LHCN-M2 (cell line): Measurements from ENCODE around the gene ZCCHC10. TPM values are rescaled to one million over a fixed set of nuclear protein-coding genes. Genes with fewer than 3 reads are reported as not detected.
"Not testable (repeated sequence)": the region's sequence is repeated elsewhere in the genome, so short reads cannot be mapped to it uniquely, and the experiment has no call there.

ENCODE experiments used
- DNase-seq: peaks from one replicate; pipeline ENCODE4 v3.0.0-alpha.2; 2012; ENCODE audit warnings: low read depth
- total RNA-seq: library from RNA; depleted of rRNA; stranded (reverse); fragments of >200 nt; gene quantifications from 2 replicates; pipeline ENCODE4 v1.2.3, GENCODE V29; 2014; rRNA removed

The ZCCHC10 gene
- total RNA-seq, 1 experiment from 2014 or later, result 12.2 TPM

- peak; percentile 38 for DNase-seq
Observed at GRCh38 chr5:132979367-132979940, 46.9 kb downstream of the ZCCHC10 start.

- DNase-seq, result no peak
Observed at GRCh38 chr5:132976852-132977251, 49.5 kb downstream of the ZCCHC10 start.

DNA sequence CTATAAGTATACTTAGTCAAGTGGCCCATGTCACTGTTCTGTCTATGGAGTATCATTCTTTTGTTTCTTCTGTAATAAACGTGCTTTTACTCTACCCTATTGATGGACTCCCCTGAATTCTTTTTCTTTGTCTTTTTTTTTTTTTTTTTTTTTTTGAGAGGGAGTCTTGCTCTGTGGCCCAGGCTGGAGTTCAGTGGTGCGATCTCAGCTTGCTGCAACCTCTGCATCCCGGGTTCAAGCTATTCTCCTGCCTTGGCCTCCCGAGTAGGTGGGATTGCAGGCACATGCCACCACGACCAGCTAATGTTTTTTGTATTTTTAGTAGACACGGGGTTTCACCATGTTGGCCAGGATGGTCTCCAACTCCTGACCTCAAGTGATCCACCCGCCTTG, 53.9 kb downstream of the ZCCHC10 start:
- not testable (repeated sequence) for DNase-seq

GRCh38 chr5:132971483-132972435, 54.6 kb downstream of the ZCCHC10 start:
- no peak for DNase-seq

- DNase-seq, result no peak
Observed at GRCh38 chr5:132965120-132965519, 61.2 kb downstream of the ZCCHC10 start.

DNA sequence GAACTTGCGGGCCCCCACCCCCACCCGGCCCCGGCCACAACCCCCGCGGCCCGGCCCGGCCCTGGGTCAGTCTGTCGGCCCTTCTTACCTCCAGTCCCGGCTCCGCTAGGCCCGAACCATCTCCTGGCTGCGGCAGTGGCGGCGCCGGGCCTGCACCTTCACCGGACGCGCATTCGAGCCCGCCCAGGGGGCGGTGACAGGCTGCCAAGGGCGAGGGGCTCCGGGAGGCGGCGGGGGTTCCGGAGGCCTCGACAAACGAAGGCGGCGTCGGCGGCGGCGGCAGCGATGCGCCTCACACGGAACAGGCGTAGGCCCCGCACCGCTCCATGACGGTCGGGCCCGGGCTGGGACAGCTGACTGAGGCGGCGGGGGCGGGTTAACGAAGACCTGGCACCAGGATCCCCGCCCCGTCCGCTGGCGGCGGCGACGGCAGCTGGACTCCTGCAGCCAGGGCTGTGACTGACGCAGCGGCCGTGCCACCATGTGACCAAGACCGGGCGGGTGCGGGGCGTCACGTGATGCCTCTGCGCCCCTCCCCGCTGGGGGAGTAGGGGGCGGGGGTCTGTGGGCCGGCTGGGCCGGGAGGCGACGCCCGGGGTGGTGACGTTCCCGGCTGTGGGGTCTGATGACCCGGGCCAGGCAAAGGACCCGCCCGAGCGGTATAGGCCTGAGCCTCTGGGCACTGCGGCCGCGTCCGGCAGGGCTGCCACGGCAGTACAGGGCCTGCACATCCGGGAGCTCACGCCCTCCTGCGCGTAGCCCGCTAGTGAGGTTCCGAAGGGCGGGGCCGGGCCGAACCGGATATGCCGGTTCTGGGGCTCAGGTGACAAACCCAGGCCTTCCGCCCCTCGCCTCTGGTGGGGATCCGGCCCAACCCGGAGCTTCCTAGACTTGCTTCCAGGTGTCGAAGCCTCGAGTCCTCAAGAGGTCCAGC, 62.9 kb downstream of the ZCCHC10 start, which contains the start of gene AFF4:
TSS of gene AFF4 (minus strand) at position 464 of the 934 bp plus-strand sequence. CDS start 26,445 bp downstream, outside the sequence.
- DNase-seq, result peak; percentile 96

DNA sequence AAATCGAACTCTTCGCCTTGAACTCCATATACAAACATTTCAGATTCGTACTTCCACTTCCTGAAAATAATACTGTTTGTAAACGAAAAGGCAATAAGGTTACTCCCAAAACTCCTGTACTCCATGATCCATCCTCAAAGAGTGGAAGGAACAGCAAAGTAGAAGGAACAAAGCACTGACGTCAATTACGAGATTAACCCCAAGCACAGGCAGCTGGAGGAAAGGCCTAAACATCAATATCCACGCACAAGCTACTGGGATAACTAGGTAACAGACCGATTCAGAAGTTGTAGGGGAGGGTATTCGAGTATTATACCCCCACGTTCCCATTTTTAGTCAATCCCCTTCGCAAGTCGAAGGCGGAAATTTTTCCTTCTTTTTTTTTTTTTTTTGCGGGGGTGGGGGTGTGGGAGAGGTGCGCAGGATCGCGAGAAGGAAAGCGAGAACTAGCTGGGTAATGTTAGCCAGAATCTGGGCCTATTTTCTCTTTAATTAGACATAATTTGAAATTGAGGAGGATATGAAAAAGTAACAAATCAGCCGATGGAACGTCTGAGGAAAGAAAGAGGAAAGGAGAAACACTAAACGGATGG, 63.8 kb downstream of the ZCCHC10 start:
- DNase-seq, result peak; percentile 67

DNA sequence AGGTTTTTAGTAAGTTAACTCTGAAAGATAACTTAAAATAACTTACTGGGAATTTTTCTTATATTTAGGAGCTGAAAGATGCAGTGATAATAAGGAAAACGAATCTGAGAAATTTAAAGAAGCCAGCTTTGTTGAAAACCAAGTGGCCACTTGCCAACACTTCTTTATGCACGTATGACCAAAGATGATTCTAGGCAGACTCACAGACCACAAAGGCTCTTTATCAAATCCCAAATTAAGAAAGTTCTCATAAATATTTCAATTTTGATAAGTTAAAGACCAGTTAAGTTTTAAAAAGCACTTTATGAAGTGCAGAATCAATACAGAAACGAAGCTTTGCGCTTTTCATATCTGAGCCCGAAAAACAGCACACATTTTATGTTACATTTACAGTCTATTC, 64.5 kb downstream of the ZCCHC10 start:
- peak; percentile 39 for DNase-seq

DNA sequence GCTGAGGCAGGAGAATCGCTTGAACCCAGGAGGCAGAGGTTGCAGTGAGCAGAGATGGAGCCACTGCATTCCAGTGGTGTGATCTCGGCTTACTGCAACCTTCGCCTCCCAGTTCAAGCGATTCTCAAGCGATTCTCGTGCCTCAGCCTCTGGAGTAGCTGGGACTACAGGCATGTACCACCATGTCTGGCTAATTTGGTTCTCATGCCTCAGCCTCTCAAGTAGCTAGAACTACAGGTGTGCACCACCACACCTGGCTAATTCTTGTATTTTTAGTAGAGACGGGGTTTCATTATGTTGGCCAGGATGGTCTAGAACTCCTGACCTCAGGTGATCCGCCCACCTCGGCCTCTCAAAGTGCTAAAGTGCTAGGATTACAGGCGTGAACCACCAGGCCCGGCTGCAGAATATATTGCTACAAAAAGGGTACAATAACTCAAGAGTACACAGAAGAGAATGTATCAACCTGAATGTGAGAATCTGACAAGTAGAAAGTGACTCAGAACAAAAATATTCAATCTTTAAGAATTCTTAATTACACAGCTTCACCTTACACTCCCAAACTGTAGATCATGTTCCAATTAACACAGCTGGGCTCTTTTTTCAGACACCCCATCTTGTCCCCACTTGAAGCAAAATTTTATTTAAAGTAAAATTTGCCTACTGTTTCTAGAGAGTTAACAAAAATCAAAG, 65.1 kb downstream of the ZCCHC10 start:
- DNase-seq, result not testable (repeated sequence)

GRCh38 chr5:132956166-132956799, 70.1 kb downstream of the ZCCHC10 start:
- not testable (repeated sequence) for DNase-seq

GRCh38 chr5:132953710-132954109, 72.6 kb downstream of the ZCCHC10 start:
- no peak for DNase-seq

- no peak for DNase-seq
Observed at GRCh38 chr5:132952829-132953228, 73.5 kb downstream of the ZCCHC10 start.

DNA sequence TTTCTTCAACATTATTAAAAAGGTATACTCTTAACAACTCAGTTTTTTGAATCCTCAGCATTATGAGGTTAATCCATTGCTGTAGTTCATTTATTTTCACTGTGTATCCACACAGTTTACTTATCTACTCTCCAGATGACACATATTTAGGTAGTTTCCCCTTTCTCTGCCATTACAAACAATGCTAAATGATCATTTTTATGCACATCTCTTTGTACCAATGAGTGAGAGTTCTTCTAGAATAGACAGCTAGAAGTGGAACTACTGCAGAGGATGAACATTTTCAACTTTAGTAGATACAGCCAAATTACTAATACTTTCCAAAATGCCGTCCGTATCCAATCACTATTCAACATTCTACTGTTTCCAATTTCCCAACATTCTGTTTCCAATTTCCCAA, 74.5 kb downstream of the ZCCHC10 start:
- no peak for DNase-seq

DNA sequence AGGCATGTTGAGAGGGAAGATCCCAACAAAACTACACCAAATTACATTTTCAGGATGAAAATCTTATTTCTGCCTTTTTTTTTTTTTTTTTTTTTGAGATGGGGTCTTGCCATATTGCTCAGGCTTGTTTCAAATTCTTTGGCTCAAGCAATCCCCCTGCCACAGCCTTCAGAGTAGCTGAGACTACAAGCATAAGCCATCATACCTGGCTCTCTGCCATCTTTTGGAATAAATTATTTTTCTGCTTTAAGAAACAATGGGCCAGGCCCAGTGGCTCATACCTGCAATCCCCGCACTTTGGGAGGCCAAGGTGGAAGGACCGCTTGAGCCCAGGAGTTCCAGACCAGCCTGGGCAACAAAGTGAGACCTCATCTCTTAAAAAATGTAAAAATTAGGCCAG, 77.2 kb downstream of the ZCCHC10 start:
- DNase-seq, result no peak

GRCh38 chr5:132947671-132948070, 78.7 kb downstream of the ZCCHC10 start:
- peak; percentile 28 for DNase-seq

Other genes with a start within 250 kb of the ZCCHC10 start
- 21.3 and 26.2 TPM in 2 replicates for gene SEPTIN8, start 249.3 kb downstream of the ZCCHC10 start, total RNA-seq
- not detected in 2 replicates for gene SOWAHA, start 213.2 kb downstream of the ZCCHC10 start, total RNA-seq
- gene SHROOM1, start 195.9 kb downstream of the ZCCHC10 start, total RNA-seq, result 13.3 and 13.4 TPM in 2 replicates
- gene GDF9, start 160.1 kb downstream of the ZCCHC10 start, total RNA-seq, result 0.32 TPM in 1 of 2 replicates, not detected in the other
- gene UQCRQ, start 159.9 kb downstream of the ZCCHC10 start, total RNA-seq, result 125 and 144 TPM in 2 replicates
- gene LEAP2, start 152.9 kb downstream of the ZCCHC10 start, total RNA-seq, result 0.17 and 0.77 TPM in 2 replicates
- gene AFF4, start 62.9 kb downstream of the ZCCHC10 start, total RNA-seq, result 47.4 and 59.1 TPM in 2 replicates
- 130 and 153 TPM in 2 replicates for gene HSPA4, start 25.5 kb upstream of the ZCCHC10 start, total RNA-seq